ENCODE results near the gene ITGA2B. TPM values are rescaled to one million over a fixed set of nuclear protein-coding genes. Genes with fewer than 3 reads are reported as not detected.
"Not testable (repeated sequence)": the region's sequence is repeated elsewhere in the genome, so short reads cannot be mapped to it uniquely, and the experiment has no call there.

ITGA2B gene
- total and polyA plus RNA-seq, 2 donors: 0.56 to 2.3 TPM

GRCh38 chr17:44347206-44348055 is 42.0 kb downstream of the ITGA2B start:
- not testable (repeated sequence) for H3K4me1 ChIP-seq (ENCODE audit: insufficient read depth); H3K4me3 ChIP-seq (ENCODE audit: low read depth, low read length); H3K36me3 ChIP-seq (ENCODE audit: insufficient read depth); H3K27ac ChIP-seq (ENCODE audit: low read depth); DNase-seq (ENCODE audit: extremely low spot score)
- WGBS: 79% methylated on average over 18 of the region's 18 CpGs

- 70% methylated on average over 13 of the region's 13 CpGs for WGBS
- H3K4me3 ChIP-seq (ENCODE audit: low read depth, low read length): no peak overlapping the region
- no peaks in the 10 kb centered on the region for H3K36me3 ChIP-seq (ENCODE audit: insufficient read depth)
- no peak overlapping the region for H3K27ac ChIP-seq (ENCODE audit: low read depth)
- no peak for DNase-seq (ENCODE audit: extremely low spot score)
- H3K4me1 ChIP-seq (ENCODE audit: insufficient read depth): no peaks in the 10 kb centered on the region
Observed at GRCh38 chr17:44346064-44346844, 43.2 kb downstream of the ITGA2B start.

- 2% methylated on average over 21 of the region's 21 CpGs for WGBS
- no peaks in the 10 kb centered on the region for H3K4me1 ChIP-seq (ENCODE audit: insufficient read depth)
- no peaks in the 10 kb centered on the region for H3K36me3 ChIP-seq (ENCODE audit: insufficient read depth)
- H3K4me3 ChIP-seq (ENCODE audit: low read depth, low read length): peak overlapping the region; percentile 68
- no peak for DNase-seq (ENCODE audit: extremely low spot score)
- peak overlapping the region; percentile 95 for H3K27ac ChIP-seq (ENCODE audit: low read depth)
Observed at GRCh38 chr17:44345454-44346026, 43.9 kb downstream of the ITGA2B start.

- peak; percentile 100 for DNase-seq (ENCODE audit: extremely low spot score)
- WGBS: under 1% methylated on average over 26 of the region's 26 CpGs
- H3K36me3 ChIP-seq (ENCODE audit: insufficient read depth): no peaks in the 10 kb centered on the region
- H3K27ac ChIP-seq (ENCODE audit: low read depth): peak within 1 kb of the TSS; percentile 95
- H3K4me1 ChIP-seq (ENCODE audit: insufficient read depth): no peaks in the 10 kb centered on the region
- peak within 1 kb of the TSS; percentile 68 for H3K4me3 ChIP-seq (ENCODE audit: low read depth, low read length)
Observed at GRCh38 chr17:44344939-44345453, 44.5 kb downstream of the ITGA2B start, which contains the start of gene GRN. Gene GRN (plus strand): TSS chr17:44345302. CDS start chr17:44349165, 3,863 bp downstream.

GRCh38 chr17:44343510-44344209 is 45.8 kb downstream of the ITGA2B start:
- WGBS: 70% methylated on average over 11 of the region's 11 CpGs
- no peaks in the 10 kb centered on the region for H3K36me3 ChIP-seq (ENCODE audit: insufficient read depth)
- no peak overlapping the region for H3K4me3 ChIP-seq (ENCODE audit: low read depth, low read length)
- no peak for DNase-seq (ENCODE audit: extremely low spot score)
- no peaks in the 10 kb centered on the region for H3K4me1 ChIP-seq (ENCODE audit: insufficient read depth)
- no peak overlapping the region for H3K27ac ChIP-seq (ENCODE audit: low read depth)

DNA sequence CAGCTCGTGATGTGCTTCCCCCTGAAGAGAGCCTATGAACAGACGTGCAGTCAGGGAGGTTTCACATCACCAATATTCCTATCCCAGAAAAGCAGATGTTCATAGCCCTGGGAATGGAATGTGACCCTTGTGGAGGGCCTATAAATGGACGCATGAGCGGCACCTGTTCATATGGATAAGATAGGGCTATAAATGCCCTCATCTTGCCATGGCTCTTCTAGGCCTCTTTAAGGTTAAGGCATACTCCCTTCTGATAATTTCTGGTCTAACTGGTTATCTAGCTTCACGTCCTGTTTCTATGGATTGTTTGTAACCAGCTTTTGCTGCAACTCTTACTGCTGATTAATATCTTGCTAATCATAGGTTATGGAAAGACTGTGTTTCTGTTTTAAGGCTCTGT is 48.9 kb downstream of the ITGA2B start:
- H3K36me3 ChIP-seq (ENCODE audit: insufficient read depth); H3K4me3 ChIP-seq (ENCODE audit: low read depth, low read length); H3K27ac ChIP-seq (ENCODE audit: low read depth); DNase-seq (ENCODE audit: extremely low spot score); H3K4me1 ChIP-seq (ENCODE audit: insufficient read depth): not testable (repeated sequence)
- WGBS: 61% methylated on average over 5 of the region's 5 CpGs

GRCh38 chr17:44338702-44339101 is 50.7 kb downstream of the ITGA2B start:
- Histone ChIP-seq H3K36me3 (ENCODE audit: insufficient read depth) (no peaks in the 10 kb centered on the region), H3K4me3 (ENCODE audit: low read depth, low read length) (no peak overlapping the region), H3K4me1 (ENCODE audit: insufficient read depth) (no peaks in the 10 kb centered on the region), H3K27ac (ENCODE audit: low read depth) (no peak overlapping the region)
- 48% methylated on average over 6 of the region's 6 CpGs for WGBS
- no peak for DNase-seq (ENCODE audit: extremely low spot score)

DNA sequence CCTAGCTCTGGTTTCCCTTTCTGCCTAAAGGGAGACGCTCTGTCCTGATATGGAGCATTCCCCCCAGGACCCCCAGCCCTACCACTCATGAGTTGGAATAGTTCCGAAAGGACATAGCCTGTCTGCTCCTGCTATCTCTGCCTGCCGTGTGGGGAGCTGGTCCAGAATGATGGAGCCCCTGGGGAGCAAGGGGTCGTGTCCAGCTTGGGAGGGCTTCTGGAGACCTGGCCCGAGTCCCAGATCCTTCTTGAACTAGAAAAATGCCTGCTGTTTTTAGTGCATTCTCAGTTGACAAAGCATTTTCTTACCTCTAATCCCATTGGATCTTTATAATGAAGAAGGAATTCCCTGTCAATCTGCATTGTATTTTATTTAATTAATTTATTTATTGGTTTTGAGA is 53.5 kb downstream of the ITGA2B start:
- WGBS: 31% methylated on average over 5 of the region's 5 CpGs

GRCh38 chr17:44335564-44335963 is 53.9 kb downstream of the ITGA2B start:
- H3K4me3 ChIP-seq (ENCODE audit: low read depth, low read length): no peak overlapping the region
- no peaks in the 10 kb centered on the region for H3K36me3 ChIP-seq (ENCODE audit: insufficient read depth)
- 84% methylated on average over 3 of the region's 3 CpGs for WGBS
- H3K4me1 ChIP-seq (ENCODE audit: insufficient read depth): no peaks in the 10 kb centered on the region
- no peak overlapping the region for H3K27ac ChIP-seq (ENCODE audit: low read depth)
- DNase-seq (ENCODE audit: extremely low spot score): no peak

More for the DNA sequence above, 53.5 kb downstream of the ITGA2B start:
- no peak for DNase-seq (ENCODE audit: extremely low spot score)
- no peak overlapping the region for H3K4me3 ChIP-seq (ENCODE audit: low read depth, low read length)
- no peak overlapping the region for H3K27ac ChIP-seq (ENCODE audit: low read depth)
- H3K36me3 ChIP-seq (ENCODE audit: insufficient read depth): no peaks in the 10 kb centered on the region
- no peaks in the 10 kb centered on the region for H3K4me1 ChIP-seq (ENCODE audit: insufficient read depth)

DNA sequence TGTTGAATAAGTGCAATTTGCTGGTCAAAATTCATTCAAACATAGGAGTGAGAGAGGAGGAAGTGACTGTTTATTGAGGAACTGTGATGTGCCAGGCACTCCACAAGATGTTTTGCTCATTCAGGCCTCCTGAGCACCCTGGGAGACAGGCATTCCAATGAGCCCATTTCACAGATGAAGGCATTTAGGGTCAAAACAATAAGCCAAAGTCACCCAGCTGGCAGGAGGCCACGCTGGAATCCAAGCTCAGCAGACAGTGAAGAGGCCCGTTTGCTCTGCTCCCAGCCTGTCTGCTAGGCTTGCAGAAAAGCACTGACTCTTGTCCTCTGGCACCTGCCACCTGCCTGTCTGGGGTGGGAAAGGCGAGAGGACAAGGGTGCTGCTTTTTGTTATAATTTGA is 54.7 kb downstream of the ITGA2B start:
- no peak for DNase-seq (ENCODE audit: extremely low spot score)
- Histone ChIP-seq H3K36me3 (ENCODE audit: insufficient read depth) (no peaks in the 10 kb centered on the region), H3K4me1 (ENCODE audit: insufficient read depth) (no peaks in the 10 kb centered on the region), H3K27ac (ENCODE audit: low read depth) (no peak overlapping the region), H3K4me3 (ENCODE audit: low read depth, low read length) (no peak overlapping the region)
- WGBS: 45% methylated on average over 3 of the region's 3 CpGs

GRCh38 chr17:44334315-44334714 is 55.1 kb downstream of the ITGA2B start:
- H3K4me3 ChIP-seq (ENCODE audit: low read depth, low read length): no peak overlapping the region
- 51% methylated on average over 2 of the region's 2 CpGs for WGBS
- H3K27ac ChIP-seq (ENCODE audit: low read depth): no peak overlapping the region
- no peaks in the 10 kb centered on the region for H3K36me3 ChIP-seq (ENCODE audit: insufficient read depth)
- no peak for DNase-seq (ENCODE audit: extremely low spot score)
- H3K4me1 ChIP-seq (ENCODE audit: insufficient read depth): no peaks in the 10 kb centered on the region

- H3K36me3 ChIP-seq (ENCODE audit: insufficient read depth): no peaks in the 10 kb centered on the region
- H3K4me1 ChIP-seq (ENCODE audit: insufficient read depth): no peaks in the 10 kb centered on the region
- no peak for DNase-seq (ENCODE audit: extremely low spot score)
- H3K27ac ChIP-seq (ENCODE audit: low read depth): no peak overlapping the region
- H3K4me3 ChIP-seq (ENCODE audit: low read depth, low read length): no peak overlapping the region
- 59% methylated on average over 5 of the region's 5 CpGs for WGBS
Observed at GRCh38 chr17:44333371-44333770, 56.1 kb downstream of the ITGA2B start.

- DNase-seq (ENCODE audit: extremely low spot score): no peak
- 2% methylated on average over 7 of the region's 7 CpGs for WGBS
Observed at GRCh38 chr17:44331249-44331760, 58.1 kb downstream of the ITGA2B start.

More at GRCh38 chr17:44331249-44331760, 58.1 kb downstream of the ITGA2B start:
- H3K36me3 ChIP-seq (ENCODE audit: insufficient read depth): no peaks in the 10 kb centered on the region
- no peaks in the 10 kb centered on the region for H3K4me1 ChIP-seq (ENCODE audit: insufficient read depth)
- H3K4me3 ChIP-seq (ENCODE audit: low read depth, low read length): no peak overlapping the region
- no peak overlapping the region for H3K27ac ChIP-seq (ENCODE audit: low read depth)
